Ovary (tissue), 3 donors: ENCODE data around the gene CSH2.
"Not testable (repeated sequence)": the region's sequence is repeated elsewhere in the genome, so short reads cannot be mapped to it uniquely, and the experiment has no call there.

Experiments
- EP300 ChIP-seq: sonication (generic); formaldehyde crosslinking; IDR thresholded peaks from one replicate; pipeline ENCODE4 v1.6.1; 2017; ENCODE audit warnings: antibody characterized with exemption
- POLR2A ChIP-seq: fragments of 450-650 bp; IDR thresholded peaks from one replicate; pipeline ENCODE4 v1.6.1; 2017; ENCODE audit warnings: antibody characterized with exemption, mild to moderate bottlenecking, moderate library complexity
- TF ChIP-seq, protein P1 (sequence below), 3 donors: fragments of 450-650 bp in 2 of 3; fragments of 200-600 bp in 1 of 3; IDR thresholded peaks; one replicate each; pipeline versions ENCODE4 v1.5.1 to v1.8.0; 2016 to 2022; ENCODE audit warnings: antibody characterized with exemption in 3 of 3, mild to moderate bottlenecking in 1 of 3
- donor health status: DM: no; HTN: no; CAD: no.

DNA sequence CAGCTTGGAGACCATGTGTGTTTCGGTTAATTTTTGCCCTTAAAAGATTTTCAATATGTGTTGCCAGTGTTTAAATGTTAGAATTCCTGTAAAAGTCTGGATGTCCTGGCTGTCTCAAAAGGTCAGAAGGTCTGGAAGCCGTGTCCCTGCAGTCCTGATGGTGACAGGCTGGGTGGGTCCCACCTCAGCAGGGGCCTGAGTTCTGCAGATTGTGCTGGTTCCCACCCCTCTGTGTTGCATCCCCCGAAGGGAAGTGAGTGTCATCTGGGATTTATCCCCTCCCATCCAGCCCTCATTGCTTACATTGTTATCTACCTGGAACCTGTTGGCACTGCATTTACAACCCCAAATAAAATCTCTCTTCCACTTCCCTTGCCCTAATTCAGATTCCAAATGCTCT is 20.5 kb upstream of the CSH2 start:
- TF ChIP-seq, protein P1, sequence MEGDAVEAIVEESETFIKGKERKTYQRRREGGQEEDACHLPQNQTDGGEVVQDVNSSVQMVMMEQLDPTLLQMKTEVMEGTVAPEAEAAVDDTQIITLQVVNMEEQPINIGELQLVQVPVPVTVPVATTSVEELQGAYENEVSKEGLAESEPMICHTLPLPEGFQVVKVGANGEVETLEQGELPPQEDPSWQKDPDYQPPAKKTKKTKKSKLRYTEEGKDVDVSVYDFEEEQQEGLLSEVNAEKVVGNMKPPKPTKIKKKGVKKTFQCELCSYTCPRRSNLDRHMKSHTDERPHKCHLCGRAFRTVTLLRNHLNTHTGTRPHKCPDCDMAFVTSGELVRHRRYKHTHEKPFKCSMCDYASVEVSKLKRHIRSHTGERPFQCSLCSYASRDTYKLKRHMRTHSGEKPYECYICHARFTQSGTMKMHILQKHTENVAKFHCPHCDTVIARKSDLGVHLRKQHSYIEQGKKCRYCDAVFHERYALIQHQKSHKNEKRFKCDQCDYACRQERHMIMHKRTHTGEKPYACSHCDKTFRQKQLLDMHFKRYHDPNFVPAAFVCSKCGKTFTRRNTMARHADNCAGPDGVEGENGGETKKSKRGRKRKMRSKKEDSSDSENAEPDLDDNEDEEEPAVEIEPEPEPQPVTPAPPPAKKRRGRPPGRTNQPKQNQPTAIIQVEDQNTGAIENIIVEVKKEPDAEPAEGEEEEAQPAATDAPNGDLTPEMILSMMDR (IDR thresholded peaks at IDR 0.05), result not testable (repeated sequence)
- TF ChIP-seq POLR2A, EP300: not testable (repeated sequence)
